Articular chondrocyte of knee joint (primary cell): ENCODE data around the gene KLK10. TPM values are rescaled to one million over a fixed set of nuclear protein-coding genes. Genes with fewer than 3 reads are reported as not detected.

ENCODE experiments used
- total RNA-seq: library from RNA; depleted of rRNA; stranded (reverse); fragments of >200 nt; gene quantifications from 2 replicates; pipeline ENCODE4 v1.2.3, GENCODE V29; 2012

The KLK10 gene, protein sequence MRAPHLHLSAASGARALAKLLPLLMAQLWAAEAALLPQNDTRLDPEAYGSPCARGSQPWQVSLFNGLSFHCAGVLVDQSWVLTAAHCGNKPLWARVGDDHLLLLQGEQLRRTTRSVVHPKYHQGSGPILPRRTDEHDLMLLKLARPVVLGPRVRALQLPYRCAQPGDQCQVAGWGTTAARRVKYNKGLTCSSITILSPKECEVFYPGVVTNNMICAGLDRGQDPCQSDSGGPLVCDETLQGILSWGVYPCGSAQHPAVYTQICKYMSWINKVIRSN
- total RNA-seq, result not detected in 2 replicates

DNA sequence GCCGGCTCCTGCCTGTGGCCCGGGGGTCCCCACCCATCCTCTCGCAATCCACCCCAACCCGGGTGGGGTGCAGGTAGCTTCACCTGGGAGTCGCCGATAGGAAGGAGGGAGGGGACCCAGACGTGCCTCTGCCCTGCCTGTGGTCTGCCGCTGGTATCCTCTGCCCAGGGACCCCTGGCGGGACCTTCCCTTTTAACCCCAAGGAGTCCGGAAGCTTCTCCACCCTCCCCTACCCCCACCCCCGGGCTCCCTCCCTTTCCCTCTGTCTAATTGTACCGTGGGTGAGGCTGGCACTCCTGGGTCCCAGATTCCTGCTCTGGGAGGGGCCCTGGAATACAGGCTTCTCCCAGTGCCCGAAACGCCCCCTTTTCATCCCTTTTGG, at the start of gene KLK10:
TSS of gene KLK10 (minus strand) at position 166 of the 382 bp plus-strand sequence. CDS start 579 bp downstream, outside the sequence.

DNA sequence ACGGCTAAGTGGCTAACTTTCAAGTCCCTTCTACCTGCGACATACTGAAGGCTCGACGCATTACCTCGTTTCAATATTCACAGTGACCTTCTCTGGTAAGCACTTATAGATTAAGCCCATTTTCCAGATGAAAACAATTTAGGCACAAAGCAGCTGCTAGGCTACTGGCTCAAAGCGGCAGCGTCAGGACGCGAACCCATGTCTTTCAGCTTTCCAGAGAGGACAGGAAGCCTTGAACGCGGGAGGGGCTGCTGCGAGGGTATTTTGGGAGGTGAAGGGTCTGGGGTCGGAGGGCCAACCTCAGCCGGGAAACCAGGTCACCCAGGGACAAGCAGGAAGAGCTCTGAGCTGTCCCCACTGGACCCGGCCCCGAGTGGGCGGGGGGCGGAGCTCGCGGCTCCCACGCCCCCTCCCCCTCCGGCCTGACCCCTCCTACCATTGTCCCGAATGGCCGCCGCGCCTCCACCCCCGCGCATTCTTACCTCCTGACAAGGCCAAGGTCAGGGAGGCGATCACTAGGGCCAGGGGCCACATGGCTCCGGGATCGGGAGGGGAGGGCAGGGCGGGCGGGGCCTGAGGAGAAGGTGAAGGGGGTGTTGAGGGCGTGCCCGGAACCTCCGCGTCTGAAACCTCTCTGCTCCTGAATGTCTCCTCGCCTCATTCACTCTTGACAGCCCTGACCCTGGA, 45.2 kb upstream of the KLK10 start, which contains the start of gene KLK13:
TSS of gene KLK13 (minus strand) at position 559 of the 687 bp plus-strand sequence. CDS start at position 534, 25 bp downstream.

DNA sequence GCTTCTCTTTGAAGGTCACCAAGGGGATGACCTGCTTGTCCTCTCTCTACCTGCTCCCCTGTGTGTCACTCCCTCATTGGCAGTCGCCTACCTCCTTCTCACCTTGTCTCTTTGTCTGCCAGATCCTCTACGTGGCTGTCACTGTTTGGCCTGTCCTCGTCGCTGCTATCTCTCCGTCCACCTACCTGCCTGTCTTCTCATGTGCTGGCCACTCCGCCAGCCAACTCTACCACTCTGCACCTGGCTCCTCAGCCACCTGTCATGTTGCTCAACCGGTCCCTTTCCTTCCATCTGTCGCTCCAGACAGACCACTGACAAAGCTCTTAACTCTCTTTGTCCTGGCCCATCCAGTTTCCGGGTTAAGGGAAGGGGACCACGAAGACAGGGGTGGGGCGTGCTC, 15.2 kb upstream of the KLK10 start, which contains the start of gene KLK12:
TSS of gene KLK12 (minus strand) at position 299 of the 400 bp plus-strand sequence. CDS start 381 bp downstream, outside the sequence.

DNA sequence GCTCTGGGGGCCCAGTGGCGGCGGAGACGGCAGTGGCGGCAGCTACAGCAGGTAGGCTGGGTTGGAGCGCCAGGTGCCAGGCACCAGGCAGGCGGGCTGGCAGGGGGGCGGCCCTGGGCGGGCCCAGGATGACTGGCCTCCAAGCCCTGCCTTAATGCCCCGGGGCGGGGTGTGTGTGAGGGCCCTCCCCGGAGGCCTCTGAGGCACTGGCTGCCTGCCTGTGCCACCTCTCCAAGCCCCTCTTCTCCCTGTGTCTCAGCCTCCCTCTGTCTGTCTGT, 7.0 kb upstream of the KLK10 start, which contains the start of gene KLK11:
TSS of gene KLK11 (minus strand) at position 63 of the 278 bp plus-strand sequence. CDS start 985 bp downstream, outside the sequence.

DNA sequence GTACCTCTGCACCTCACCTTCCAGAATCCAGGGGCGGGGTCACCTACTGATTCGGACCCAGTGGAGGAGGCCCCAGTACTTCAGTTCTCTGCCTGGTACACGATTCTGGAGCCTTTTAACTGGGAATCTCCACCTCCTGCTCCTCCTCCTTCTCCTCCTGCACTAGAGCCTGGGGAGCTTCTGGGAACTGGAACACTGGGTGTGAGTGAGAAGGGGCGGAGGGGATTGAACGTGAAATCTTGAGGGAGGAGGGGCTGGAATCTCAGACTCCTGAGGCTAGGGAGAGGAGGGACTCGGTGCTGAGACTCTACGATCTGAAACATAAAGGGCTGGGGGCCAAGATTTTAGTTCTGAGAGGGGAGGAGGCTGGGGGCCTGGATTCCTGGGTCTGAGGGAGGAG, 18.0 kb downstream of the KLK10 start, which contains the start of gene KLK8:
TSS of gene KLK8 (minus strand) at position 90 of the 400 bp plus-strand sequence. CDS start 437 bp downstream, outside the sequence.

DNA sequence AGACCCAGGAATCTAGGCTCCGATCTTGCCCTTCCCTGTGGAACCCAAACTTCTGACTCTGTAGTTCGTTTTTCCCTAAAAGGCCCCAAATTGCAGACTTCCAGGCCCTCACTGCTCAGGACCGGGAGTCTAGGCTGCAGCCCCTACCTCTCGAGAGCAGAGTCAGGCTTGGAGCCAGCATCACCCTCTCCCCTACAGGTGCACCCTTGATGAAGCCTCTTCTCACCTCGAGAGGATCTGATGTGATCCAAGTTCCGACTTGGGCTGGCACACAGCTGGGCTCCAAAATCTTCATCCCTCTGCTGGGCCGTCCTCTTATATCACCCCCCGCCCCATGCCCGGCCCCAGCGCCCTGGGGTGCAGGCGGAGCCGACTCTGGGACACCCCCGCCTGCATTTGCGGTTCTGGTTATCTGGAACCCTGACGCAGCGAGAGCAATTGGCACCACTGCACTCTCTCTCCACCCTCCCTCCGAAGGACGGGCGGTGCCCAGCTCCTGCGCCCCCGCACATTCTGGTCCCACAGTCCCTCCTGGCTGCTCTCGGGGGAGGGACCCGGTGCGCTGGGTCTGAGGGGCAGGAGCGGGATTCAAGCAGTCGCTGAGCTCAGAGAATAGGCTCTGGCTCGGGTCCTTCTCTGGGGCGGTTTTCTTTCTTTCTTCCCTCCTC, 35.8 kb downstream of the KLK10 start, which contains the start of gene KLK7:
TSS of gene KLK7 (minus strand) at position 293 of the 668 bp plus-strand sequence. CDS start 1,518 bp downstream, outside the sequence.

DNA sequence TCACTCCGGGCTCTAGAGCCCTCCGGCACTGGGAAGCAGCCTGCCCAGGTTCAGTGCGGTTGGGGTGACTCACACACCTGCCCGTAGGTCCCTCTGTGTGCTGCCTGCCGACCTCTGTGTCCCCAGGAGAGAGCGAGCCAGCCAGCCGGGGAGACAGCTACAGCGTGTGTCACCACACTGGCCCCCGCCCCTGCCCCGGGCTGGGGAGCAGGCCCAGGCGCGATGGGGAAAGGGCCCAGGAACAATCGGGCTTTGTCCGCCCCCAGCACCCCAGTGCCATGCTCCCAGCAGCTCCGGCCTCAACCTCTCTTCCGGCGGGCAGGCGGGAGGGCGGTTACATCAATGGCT, 50.1 kb downstream of the KLK10 start, which contains the start of gene KLK6:
TSS of gene KLK6 (minus strand) at position 179 of the 348 bp plus-strand sequence. CDS start 1,487 bp downstream, outside the sequence.

Other genes with a start within 250 kb of the KLK10 start
- not detected in 2 replicates for gene GPR32, start 249.2 kb downstream of the KLK10 start, total RNA-seq
- gene ACP4, start 229.3 kb downstream of the KLK10 start, total RNA-seq, result not detected in 2 replicates
- gene KLK1, start 195.9 kb downstream of the KLK10 start, total RNA-seq, result not detected in 2 replicates
- not detected in 2 replicates for gene KLK15, start 186.1 kb downstream of the KLK10 start, total RNA-seq
- gene KLK3, start 164.8 kb downstream of the KLK10 start, total RNA-seq, result not detected in 2 replicates
- not detected in 2 replicates for gene KLK2, start 146.3 kb downstream of the KLK10 start, total RNA-seq
- not detected in 2 replicates for gene KLK4, start 108.3 kb downstream of the KLK10 start, total RNA-seq
- gene KLK5, start 66.7 kb downstream of the KLK10 start, total RNA-seq, result not detected in 2 replicates
- gene KLK6, start 50.1 kb downstream of the KLK10 start, total RNA-seq, result not detected in 2 replicates
- gene KLK7, start 35.8 kb downstream of the KLK10 start, total RNA-seq, result not detected in 2 replicates
- gene KLK8, start 18.1 kb downstream of the KLK10 start, total RNA-seq, result not detected in 2 replicates
- not detected in 2 replicates for gene KLK11, start 6.9 kb upstream of the KLK10 start, total RNA-seq
- gene KLK12, start 15.3 kb upstream of the KLK10 start, total RNA-seq, result not detected in 2 replicates
- gene KLK13, start 45.4 kb upstream of the KLK10 start, total RNA-seq, result not detected in 2 replicates
- gene KLK14, start 63.2 kb upstream of the KLK10 start, total RNA-seq, result not detected in 2 replicates
- 2.5 and 3.6 TPM in 2 replicates for gene CTU1, start 88.7 kb upstream of the KLK10 start, total RNA-seq
- not detected in 2 replicates for gene SIGLEC9, start 105.2 kb upstream of the KLK10 start, total RNA-seq
- not detected in 2 replicates for gene SIGLEC7, start 122.6 kb upstream of the KLK10 start, total RNA-seq
- not detected in 2 replicates for gene CD33, start 205.4 kb upstream of the KLK10 start, total RNA-seq
- not detected in 2 replicates for gene SIGLECL1, start 231.4 kb upstream of the KLK10 start, total RNA-seq